Stimulated activated CD8-positive, alpha-beta memory T cell treated with anti-CD3 and anti-CD28 coated beads, Interleukin-15, amount 100 ng/mL, for 1 hour (primary cell): ENCODE results near the gene NPM1.
"Not testable (repeated sequence)": the region's sequence is repeated elsewhere in the genome, so short reads cannot be mapped to it uniquely, and the experiment has no call there.

Experiments
- DNase-seq: peaks from one replicate; pipeline ENCODE4 v3.0.0-alpha.2; 2020; ENCODE audit warnings: low read depth

The NPM1 gene

GRCh38 chr5:171413153-171413910 is 25.7 kb downstream of the NPM1 start:
- DNase-seq, result no peak

- DNase-seq, result not testable (repeated sequence)
These were observed 26.3 kb downstream of the NPM1 start for GRCh38 chr5:171413993-171414392.

GRCh38 chr5:171415115-171415730 is 27.6 kb downstream of the NPM1 start:
- no peak for DNase-seq

- DNase-seq, result no peak
These were observed 28.8 kb downstream of the NPM1 start for GRCh38 chr5:171416160-171417049.

- no peak for DNase-seq
These were observed 30.8 kb downstream of the NPM1 start for GRCh38 chr5:171418316-171418981.

GRCh38 chr5:171418982-171419687 is 31.5 kb downstream of the NPM1 start, which contains the start of gene FGF18:
Gene FGF18, plus strand, starts transcription at chr5:171419647. Its CDS starts 553 bp downstream, at chr5:171420200.
- DNase-seq, result no peak

GRCh38 chr5:171419688-171420430 is 32.2 kb downstream of the NPM1 start:
- DNase-seq, result no peak

- DNase-seq, result no peak
These were observed 33.0 kb downstream of the NPM1 start for GRCh38 chr5:171420431-171421241.

- no peak for DNase-seq
These were observed 33.9 kb downstream of the NPM1 start for GRCh38 chr5:171421331-171422262.

- DNase-seq, result no peak
These were observed 34.8 kb downstream of the NPM1 start for GRCh38 chr5:171422495-171422894.

GRCh38 chr5:171422902-171423663 is 35.4 kb downstream of the NPM1 start:
- DNase-seq, result no peak

GRCh38 chr5:171424726-171425125 is 37.1 kb downstream of the NPM1 start:
- DNase-seq, result no peak

- DNase-seq, result no peak
These were observed 38.1 kb downstream of the NPM1 start for GRCh38 chr5:171425596-171426244.

- DNase-seq, result no peak
These were observed 38.6 kb downstream of the NPM1 start for GRCh38 chr5:171426266-171426665.

- no peak for DNase-seq
These were observed 39.0 kb downstream of the NPM1 start for GRCh38 chr5:171426680-171427079.

- no peak for DNase-seq
These were observed 39.9 kb downstream of the NPM1 start for GRCh38 chr5:171427318-171428167.
